DND-41 (cell line): ENCODE results near the gene KLHL18.

ENCODE experiments used
- ATAC-seq: fragments of 200-7000 bp; cut with Tn5 transposase; 3 replicates; pipeline ENCODE4 v1.9.1; 2021; ENCODE audit warnings: low read depth; ENCODE audit not compliant: insufficient read depth
- DNase-seq: peaks from one replicate; pipeline ENCODE4 v3.0.0-alpha.2; 2020
- H2AFZ ChIP-seq: 2 replicates; pipeline ENCODE4 v1.6.0; 2012; ENCODE audit warnings: low read depth, low read length
- H3K27ac ChIP-seq: 2 replicates; pipeline ENCODE4 v1.5.1; 2012; ENCODE audit warnings: low read length, inconsistent platforms
- H3K27me3 ChIP-seq: fragments of 200-600 bp; sonication (generic); 2 replicates; pipeline ENCODE4 v1.6.0; 2012; ENCODE audit warnings: low read length, mild to moderate bottlenecking, inconsistent platforms; ENCODE audit not compliant: insufficient read depth, poor library complexity
- H3K36me3 ChIP-seq: 2 replicates; pipeline ENCODE4 v1.5.1; 2012; ENCODE audit warnings: low read length, inconsistent platforms; ENCODE audit not compliant: insufficient read depth
- H3K4me1 ChIP-seq: 2 replicates; pipeline ENCODE4 v1.5.1; 2012; ENCODE audit warnings: mild to moderate bottlenecking, low read length; ENCODE audit not compliant: insufficient read depth
- H3K4me2 ChIP-seq: 2 replicates; pipeline ENCODE4 v1.6.0; 2012; ENCODE audit warnings: mild to moderate bottlenecking, moderate library complexity, low read length, inconsistent platforms; ENCODE audit not compliant: insufficient read depth
- H3K4me3 ChIP-seq, 2 experiments: fragments of 200-600 bp in 1 of 2; shearing (Covaris generic) in 1 of 2; 2 replicates each; pipeline ENCODE4 v1.5.1; 2012 to 2016; ENCODE audit warnings: inconsistent platforms in 2 of 2, low read length in 2 of 2, mild to moderate bottlenecking in 2 of 2, low read depth in 1 of 2, moderate library complexity in 1 of 2
- H3K79me2 ChIP-seq: 2 replicates; pipeline ENCODE4 v1.6.0; 2012; ENCODE audit warnings: low read length, inconsistent platforms; ENCODE audit not compliant: insufficient read depth
- H3K9ac ChIP-seq: 2 replicates; pipeline ENCODE4 v1.6.0; 2012; ENCODE audit warnings: low read depth, mild to moderate bottlenecking, inconsistent platforms, low read length, moderate library complexity
- H3K9me3 ChIP-seq: 2 replicates; pipeline ENCODE4 v1.5.1; 2012; ENCODE audit warnings: low read length, moderate library complexity, mild to moderate bottlenecking, inconsistent platforms; ENCODE audit not compliant: insufficient read depth, severe bottlenecking
- H4K20me1 ChIP-seq: 2 replicates; pipeline ENCODE4 v1.6.0; 2012; ENCODE audit warnings: low read length; ENCODE audit not compliant: insufficient read depth
- CTCF ChIP-seq: IDR thresholded peaks from 2 replicates; pipeline ENCODE4 v1.5.1; 2012; ENCODE audit warnings: borderline replicate concordance, low read length, moderate library complexity, mild to moderate bottlenecking; ENCODE audit not compliant: poor library complexity, severe bottlenecking; ENCODE audit errors: extremely low read depth
- EZH2 ChIP-seq: IDR thresholded peaks from 3 replicates; pipeline ENCODE4 v1.6.1; 2012; ENCODE audit warnings: borderline replicate concordance, low read depth, mild to moderate bottlenecking, moderate library complexity, low read length, inconsistent platforms; ENCODE audit not compliant: severe bottlenecking

Gene KLHL18

DNA sequence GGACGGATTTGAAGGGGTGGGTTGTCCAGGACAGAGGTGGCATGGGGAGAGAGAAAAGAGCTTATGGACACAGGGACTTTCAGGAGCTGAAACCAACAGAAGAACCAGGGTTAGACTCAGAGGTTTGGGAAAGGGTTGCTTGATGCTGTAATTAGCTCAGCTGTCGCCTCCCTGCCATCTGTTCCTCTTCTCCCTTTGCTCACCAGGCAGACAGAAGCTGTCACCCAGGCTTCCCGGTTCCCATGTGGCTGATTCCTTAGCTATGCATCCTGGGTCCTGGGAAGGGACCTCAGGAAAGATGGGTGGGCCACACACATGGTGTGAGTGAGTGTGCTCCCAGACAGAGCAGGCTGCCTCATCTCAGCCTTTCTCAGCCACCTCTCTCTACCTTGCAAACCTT lies 112.1 kb downstream of the KLHL18 start:
- Histone ChIP-seq H3K9me3 (no peaks in the 10 kb centered on the region), H3K36me3 (peaks cover 53% of the 10 kb centered on the region), H3K4me3 (no peak overlapping the region), H3K4me1 (no peaks in the 10 kb centered on the region), H3K9ac (no peak overlapping the region), H2AFZ (no peak overlapping the region), H3K27ac (no peak overlapping the region), H3K27me3 (no peaks in the 10 kb centered on the region), H3K79me2 (peaks cover 94% of the 10 kb centered on the region), H3K4me2 (no peak overlapping the region), H4K20me1 (peaks cover 56% of the 10 kb centered on the region; the same call in 1 of the 2 replicates)
- DNase-seq: no peak
- TF ChIP-seq EZH2: no peak
- no peak for TF ChIP-seq CTCF
- ATAC-seq: no peak
